PC-3 (cell line): ENCODE results near the gene DHDDS.
"Not testable (repeated sequence)": the region's sequence is repeated elsewhere in the genome, so short reads cannot be mapped to it uniquely, and the experiment has no call there.

Experiments
- CTCF ChIP-seq: fragments of 300-600 bp; sonication (generic); conservative IDR thresholded peaks from 2 replicates; pipeline ENCODE4 v1.5.1; 2017; ENCODE audit warnings: antibody characterized with exemption, low read depth, mild to moderate bottlenecking, low read length
- EZH2 ChIP-seq: fragments of 300-600 bp; sonication (generic); IDR thresholded peaks from one replicate; pipeline ENCODE4 v1.6.1; 2017; ENCODE audit warnings: antibody characterized with exemption, mild to moderate bottlenecking, low read length; ENCODE audit not compliant: unreplicated experiment
- EZH2phosphoT487 ChIP-seq: fragments of 300-600 bp; sonication (generic); IDR thresholded peaks from 2 replicates; pipeline ENCODE4 v1.6.1; 2018; ENCODE audit warnings: mild to moderate bottlenecking, antibody characterized with exemption, low read length, borderline replicate concordance

GRCh38 chr1:26515836-26516235 lies 83.7 kb downstream of the DHDDS start:
- not testable (repeated sequence) for TF ChIP-seq EZH2, CTCF, EZH2phosphoT487
